ENCODE results near the gene RRN3. TPM values are rescaled to one million over a fixed set of nuclear protein-coding genes. Genes with fewer than 3 reads are reported as not detected.

The RRN3 gene
- total RNA-seq, 1 donor from 2014 or later: 23.8 TPM

- H3K27me3 Mint-ChIP-seq (ENCODE audit: unreplicated experiment): no peaks in the 10 kb centered on the region
- peaks cover 62% of the 10 kb centered on the region for H3K36me3 Mint-ChIP-seq (ENCODE audit: unreplicated experiment)
- H3K4me1 Mint-ChIP-seq (ENCODE audit: unreplicated experiment): peaks cover 9% of the 10 kb centered on the region
- H3K9me3 Mint-ChIP-seq (ENCODE audit: unreplicated experiment): no peaks in the 10 kb centered on the region
- TF ChIP-seq, protein P1, sequence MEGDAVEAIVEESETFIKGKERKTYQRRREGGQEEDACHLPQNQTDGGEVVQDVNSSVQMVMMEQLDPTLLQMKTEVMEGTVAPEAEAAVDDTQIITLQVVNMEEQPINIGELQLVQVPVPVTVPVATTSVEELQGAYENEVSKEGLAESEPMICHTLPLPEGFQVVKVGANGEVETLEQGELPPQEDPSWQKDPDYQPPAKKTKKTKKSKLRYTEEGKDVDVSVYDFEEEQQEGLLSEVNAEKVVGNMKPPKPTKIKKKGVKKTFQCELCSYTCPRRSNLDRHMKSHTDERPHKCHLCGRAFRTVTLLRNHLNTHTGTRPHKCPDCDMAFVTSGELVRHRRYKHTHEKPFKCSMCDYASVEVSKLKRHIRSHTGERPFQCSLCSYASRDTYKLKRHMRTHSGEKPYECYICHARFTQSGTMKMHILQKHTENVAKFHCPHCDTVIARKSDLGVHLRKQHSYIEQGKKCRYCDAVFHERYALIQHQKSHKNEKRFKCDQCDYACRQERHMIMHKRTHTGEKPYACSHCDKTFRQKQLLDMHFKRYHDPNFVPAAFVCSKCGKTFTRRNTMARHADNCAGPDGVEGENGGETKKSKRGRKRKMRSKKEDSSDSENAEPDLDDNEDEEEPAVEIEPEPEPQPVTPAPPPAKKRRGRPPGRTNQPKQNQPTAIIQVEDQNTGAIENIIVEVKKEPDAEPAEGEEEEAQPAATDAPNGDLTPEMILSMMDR (IDR thresholded peaks at IDR 0.05): no peak
- no peak for DNase-seq (ENCODE audit: extremely low spot score, unreplicated experiment)
- no peak overlapping the region for H3K4me3 Mint-ChIP-seq (ENCODE audit: unreplicated experiment)
- no peak overlapping the region for H3K27ac Mint-ChIP-seq (ENCODE audit: unreplicated experiment)
These were observed 55.4 kb downstream of the RRN3 start for GRCh38 chr16:15038689-15039088.

DNA sequence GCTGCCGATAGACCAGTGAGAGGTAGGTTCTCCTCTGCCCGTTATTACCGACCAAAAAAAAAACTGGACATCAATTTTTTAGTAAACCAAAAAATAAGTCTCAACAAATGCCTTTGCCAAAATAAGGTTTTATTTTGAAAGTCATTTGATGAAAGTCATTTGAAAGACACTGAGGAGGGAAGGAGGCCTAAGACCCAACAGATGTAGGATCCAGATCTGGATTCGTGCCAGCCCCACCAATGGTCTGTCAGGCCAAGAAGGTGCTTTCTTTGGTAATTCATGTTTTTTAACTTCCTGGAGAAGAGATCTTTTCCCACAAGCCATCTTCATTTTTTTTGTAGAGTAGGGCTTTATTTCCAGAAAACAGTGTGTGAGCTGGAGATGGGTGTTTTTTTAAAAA lies 56.3 kb downstream of the RRN3 start:
- no peak overlapping the region for H3K27ac Mint-ChIP-seq (ENCODE audit: unreplicated experiment)
- no peaks in the 10 kb centered on the region for H3K9me3 Mint-ChIP-seq (ENCODE audit: unreplicated experiment)
- H3K36me3 Mint-ChIP-seq (ENCODE audit: unreplicated experiment): peaks cover 68% of the 10 kb centered on the region
- no peak overlapping the region for H3K4me3 Mint-ChIP-seq (ENCODE audit: unreplicated experiment)
- TF ChIP-seq, protein P1 (IDR thresholded peaks at IDR 0.05): no peak
- DNase-seq (ENCODE audit: extremely low spot score, unreplicated experiment): no peak
- H3K4me1 Mint-ChIP-seq (ENCODE audit: unreplicated experiment): peaks cover 9% of the 10 kb centered on the region
- no peaks in the 10 kb centered on the region for H3K27me3 Mint-ChIP-seq (ENCODE audit: unreplicated experiment)

GRCh38 chr16:15037003-15037402 lies 57.1 kb downstream of the RRN3 start:
- TF ChIP-seq, protein P1 (IDR thresholded peaks at IDR 0.05): no peak
- no peaks in the 10 kb centered on the region for H3K27me3 Mint-ChIP-seq (ENCODE audit: unreplicated experiment)
- H3K36me3 Mint-ChIP-seq (ENCODE audit: unreplicated experiment): peaks cover 74% of the 10 kb centered on the region
- DNase-seq (ENCODE audit: extremely low spot score, unreplicated experiment): no peak
- H3K27ac Mint-ChIP-seq (ENCODE audit: unreplicated experiment): no peak overlapping the region
- no peak overlapping the region for H3K4me3 Mint-ChIP-seq (ENCODE audit: unreplicated experiment)
- H3K9me3 Mint-ChIP-seq (ENCODE audit: unreplicated experiment): no peaks in the 10 kb centered on the region
- H3K4me1 Mint-ChIP-seq (ENCODE audit: unreplicated experiment): peaks cover 7% of the 10 kb centered on the region

DNA sequence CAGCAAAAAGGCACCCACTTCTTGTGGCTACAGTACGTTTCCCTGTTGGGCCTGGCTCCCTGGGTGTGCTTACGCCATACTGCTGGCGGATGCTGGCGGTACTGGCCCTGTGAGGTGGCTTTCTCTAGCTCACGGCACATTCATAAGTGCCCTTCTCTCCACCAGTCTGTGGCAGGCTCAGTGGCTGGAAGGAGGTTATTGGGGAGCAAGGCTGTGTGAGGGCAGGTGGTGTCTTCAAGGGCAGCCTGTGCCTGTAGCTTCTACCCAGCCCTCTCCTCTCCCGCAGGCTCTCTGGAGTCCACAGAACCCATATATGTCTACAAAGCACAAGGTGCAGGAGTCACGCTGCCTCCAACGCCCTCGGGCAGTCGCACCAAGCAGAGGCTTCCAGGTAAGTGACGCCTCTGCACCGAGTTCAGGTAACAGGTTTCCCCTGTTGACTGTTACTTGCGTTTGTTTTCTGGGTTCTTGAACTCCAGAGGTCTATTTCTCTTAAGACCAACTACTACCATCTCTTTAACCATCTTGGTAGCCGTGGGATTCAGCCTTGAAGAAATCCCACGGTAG lies 58.8 kb downstream of the RRN3 start:
- TF ChIP-seq, protein P1 (IDR thresholded peaks at IDR 0.05): no peak
- no peaks in the 10 kb centered on the region for H3K4me1 Mint-ChIP-seq (ENCODE audit: unreplicated experiment)
- H3K27ac Mint-ChIP-seq (ENCODE audit: unreplicated experiment): no peak overlapping the region
- no peaks in the 10 kb centered on the region for H3K27me3 Mint-ChIP-seq (ENCODE audit: unreplicated experiment)
- H3K4me3 Mint-ChIP-seq (ENCODE audit: unreplicated experiment): no peak overlapping the region
- peaks cover 74% of the 10 kb centered on the region for H3K36me3 Mint-ChIP-seq (ENCODE audit: unreplicated experiment)
- no peak for DNase-seq (ENCODE audit: extremely low spot score, unreplicated experiment)
- H3K9me3 Mint-ChIP-seq (ENCODE audit: unreplicated experiment): no peaks in the 10 kb centered on the region

- no peaks in the 10 kb centered on the region for H3K27me3 Mint-ChIP-seq (ENCODE audit: unreplicated experiment)
- H3K27ac Mint-ChIP-seq (ENCODE audit: unreplicated experiment): no peak overlapping the region
- H3K36me3 Mint-ChIP-seq (ENCODE audit: unreplicated experiment): peaks cover 70% of the 10 kb centered on the region
- no peaks in the 10 kb centered on the region for H3K9me3 Mint-ChIP-seq (ENCODE audit: unreplicated experiment)
- H3K4me3 Mint-ChIP-seq (ENCODE audit: unreplicated experiment): no peak overlapping the region
- DNase-seq (ENCODE audit: extremely low spot score, unreplicated experiment): no peak
- TF ChIP-seq, protein P1 (IDR thresholded peaks at IDR 0.05): no peak
- H3K4me1 Mint-ChIP-seq (ENCODE audit: unreplicated experiment): peaks cover 2% of the 10 kb centered on the region
These were observed 59.6 kb downstream of the RRN3 start for GRCh38 chr16:15034266-15035162.

Measured in osteocyte (in vitro differentiated cells).